ENCODE measurements around the gene EYA2. TPM values are rescaled to one million over a fixed set of nuclear protein-coding genes. Genes with fewer than 3 reads are reported as not detected.
A peak's percentile ranks its signal among the peaks of the same experiment; 100 is the strongest.

The EYA2 gene
- total and polyA plus RNA-seq, 9 donors, result 1.5 to 8.6 (median 3.2) TPM

DNA sequence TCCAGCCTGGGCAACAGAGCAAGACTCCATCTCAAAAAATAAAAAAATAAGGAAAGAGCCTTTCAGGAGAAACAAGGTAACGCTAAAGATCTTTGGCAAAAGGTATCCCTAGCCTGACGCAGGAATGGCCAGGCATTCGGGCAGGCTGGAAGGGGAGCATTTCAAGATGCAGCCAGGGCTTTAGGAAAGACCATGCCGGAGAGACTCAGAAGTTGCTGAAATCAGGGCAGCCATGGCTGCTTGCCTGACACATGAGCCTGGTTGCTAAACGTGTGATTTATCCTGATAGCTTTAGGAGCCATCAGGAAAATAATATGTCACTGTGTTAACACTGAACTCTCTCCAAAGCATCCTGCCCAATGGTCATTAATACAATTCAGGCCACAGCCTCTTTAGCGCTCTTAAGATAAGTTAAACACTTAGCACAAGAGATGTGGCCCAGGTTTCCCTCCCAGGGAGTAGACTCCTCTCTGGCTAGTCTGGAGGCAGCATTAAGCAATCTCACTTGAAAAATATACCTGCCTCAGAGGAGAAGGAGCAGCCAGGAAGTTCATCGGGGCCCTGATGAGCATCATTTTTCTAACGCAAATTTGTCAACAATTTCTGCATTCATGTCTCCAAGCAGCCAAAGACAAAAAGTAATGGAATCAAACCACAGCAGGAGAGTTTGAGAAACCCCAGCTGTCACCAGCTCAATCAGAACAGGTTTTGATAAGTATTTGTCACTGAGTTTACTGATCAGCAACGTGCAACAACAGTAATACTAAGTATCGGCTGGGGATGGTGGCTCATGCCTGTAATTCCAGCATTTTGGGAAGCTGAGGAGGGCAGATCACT is 261.9 kb downstream of the EYA2 start:
- no peaks in the 10 kb centered on the region for H3K36me3 ChIP-seq (ENCODE audit: control insufficient read depth, insufficient read depth, low read length)

DNA sequence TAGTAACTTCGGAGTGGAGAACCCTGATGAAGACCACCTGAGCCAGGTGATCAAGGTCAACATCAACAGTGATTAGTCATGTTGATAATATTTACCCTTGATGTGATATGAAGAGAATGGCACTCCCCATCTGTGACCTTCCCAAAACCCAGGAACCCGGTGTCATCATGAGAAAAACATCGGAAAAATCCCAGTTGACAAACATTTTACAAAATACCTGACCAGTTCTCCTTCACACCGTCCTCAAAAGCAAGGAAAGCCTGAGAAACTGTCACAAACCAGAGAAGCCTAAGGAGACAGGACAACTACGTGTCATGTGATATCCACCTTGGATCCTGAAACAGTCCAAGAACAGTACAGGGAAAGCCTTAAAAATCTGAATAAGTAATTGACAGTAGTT is 264.5 kb downstream of the EYA2 start:
- no peak overlapping the region for H3K4me3 ChIP-seq (ENCODE audit: low read length)

More for the DNA sequence above, 261.9 kb downstream of the EYA2 start:
- Histone ChIP-seq H3K4me3 (ENCODE audit: low read length) (no peak overlapping the region), H3K9me3 (replicated peaks; ENCODE audit: control insufficient read depth, low read depth, low read length) (no peaks in the 10 kb centered on the region), H3K27me3 (ENCODE audit: control insufficient read depth, insufficient read depth, low read length) (no peaks in the 10 kb centered on the region), H3K4me1 (ENCODE audit: control insufficient read depth, insufficient read depth, low read length) (no peaks in the 10 kb centered on the region), H3K27ac (ENCODE audit: low read length) (no peak overlapping the region)
- 49% methylated on average over 9 of the region's 10 CpGs for WGBS (ENCODE audit: insufficient coverage)
- no peak for DNase-seq

DNA sequence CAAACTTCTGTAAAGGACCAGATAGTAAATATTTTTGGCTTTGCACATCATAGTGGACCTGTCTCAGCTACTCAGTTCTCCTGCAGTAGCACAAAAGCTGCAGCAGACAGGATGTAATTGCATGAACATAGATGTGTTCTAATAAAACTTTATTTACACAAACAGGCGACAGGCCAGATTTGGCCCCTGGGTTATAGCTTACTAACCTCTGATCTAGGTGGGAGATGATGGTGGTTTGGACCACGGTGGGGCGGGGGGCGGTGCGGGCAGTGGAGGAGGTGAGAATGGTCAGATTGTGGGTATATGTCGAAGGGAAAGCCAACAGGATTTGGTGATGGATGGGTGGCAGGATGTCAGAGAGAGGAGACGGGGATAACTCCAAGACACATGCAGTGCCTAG is 265.6 kb downstream of the EYA2 start:
- H3K4me3 ChIP-seq (ENCODE audit: low read length), result no peak overlapping the region
- no peak overlapping the region for H3K27ac ChIP-seq (ENCODE audit: low read length)
- peaks cover 9% of the 10 kb centered on the region for H3K4me1 ChIP-seq (ENCODE audit: control insufficient read depth, insufficient read depth, low read length)
- H3K27me3 ChIP-seq (ENCODE audit: control insufficient read depth, insufficient read depth, low read length), result no peaks in the 10 kb centered on the region
- WGBS (ENCODE audit: insufficient coverage), result 90% methylated on average over 6 of the region's 7 CpGs
- no peaks in the 10 kb centered on the region for H3K36me3 ChIP-seq (ENCODE audit: control insufficient read depth, insufficient read depth, low read length)
- no peak for DNase-seq
- no peaks in the 10 kb centered on the region for H3K9me3 ChIP-seq (replicated peaks; ENCODE audit: control insufficient read depth, low read depth, low read length)

More for the DNA sequence above, 264.5 kb downstream of the EYA2 start:
- H3K27me3 ChIP-seq (ENCODE audit: control insufficient read depth, insufficient read depth, low read length), result no peaks in the 10 kb centered on the region
- WGBS (ENCODE audit: insufficient coverage), result no CpG with 5 or more reads among the region's 5 CpGs
- no peaks in the 10 kb centered on the region for H3K9me3 ChIP-seq (replicated peaks; ENCODE audit: control insufficient read depth, low read depth, low read length)
- no peak for DNase-seq
- no peak overlapping the region for H3K27ac ChIP-seq (ENCODE audit: low read length)
- no peaks in the 10 kb centered on the region for H3K36me3 ChIP-seq (ENCODE audit: control insufficient read depth, insufficient read depth, low read length)
- peaks cover 5% of the 10 kb centered on the region for H3K4me1 ChIP-seq (ENCODE audit: control insufficient read depth, insufficient read depth, low read length)

DNA sequence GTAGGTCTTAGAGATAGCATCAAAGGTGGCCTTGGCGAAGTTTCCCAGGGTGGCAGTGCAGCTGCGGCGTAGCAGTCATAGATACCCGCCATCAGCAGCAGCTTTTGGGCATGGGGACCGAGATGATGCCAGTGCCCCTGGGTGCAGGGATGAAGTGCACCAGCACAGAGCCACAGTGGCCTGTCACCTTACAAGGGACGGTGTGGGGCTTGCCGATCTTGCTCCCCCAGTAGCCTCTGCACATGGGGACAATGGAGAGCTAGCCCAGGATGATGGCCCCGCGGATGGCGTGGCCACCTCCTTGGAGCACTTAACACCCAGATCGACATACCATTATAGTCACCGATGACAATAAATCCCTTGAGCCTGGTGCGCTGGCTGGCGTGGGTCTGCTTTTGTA is 266.3 kb downstream of the EYA2 start:
- no peaks in the 10 kb centered on the region for H3K36me3 ChIP-seq (ENCODE audit: control insufficient read depth, insufficient read depth, low read length)
- H3K4me1 ChIP-seq (ENCODE audit: control insufficient read depth, insufficient read depth, low read length), result peaks cover 9% of the 10 kb centered on the region
- WGBS (ENCODE audit: insufficient coverage), result 88% methylated on average over 9 of the region's 14 CpGs
- no peak for DNase-seq
- H3K27me3 ChIP-seq (ENCODE audit: control insufficient read depth, insufficient read depth, low read length), result no peaks in the 10 kb centered on the region
- H3K9me3 ChIP-seq (replicated peaks; ENCODE audit: control insufficient read depth, low read depth, low read length), result no peaks in the 10 kb centered on the region
- no peak overlapping the region for H3K27ac ChIP-seq (ENCODE audit: low read length)
- H3K4me3 ChIP-seq (ENCODE audit: low read length), result no peak overlapping the region

DNA sequence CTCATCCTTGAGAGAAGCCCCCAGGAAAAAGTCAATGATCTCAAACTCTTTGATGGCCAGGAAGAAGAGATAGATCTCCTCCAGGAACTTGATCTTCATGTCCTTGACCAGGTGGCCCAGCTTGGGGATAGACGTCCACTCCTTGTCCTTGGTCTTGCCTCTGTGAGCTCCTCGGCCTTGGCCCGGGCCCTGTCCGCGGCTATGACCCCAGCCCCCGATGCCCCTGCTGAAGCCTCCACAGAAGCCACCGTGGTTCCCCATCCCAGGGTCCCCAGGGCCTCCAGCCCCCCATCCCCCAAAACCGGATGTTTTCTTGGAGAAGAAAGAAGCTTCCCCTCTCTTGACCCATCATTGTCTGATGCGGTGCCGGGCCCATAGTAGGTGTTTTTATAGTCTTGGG is 266.8 kb downstream of the EYA2 start:
- DNase-seq, result no peak
- H3K36me3 ChIP-seq (ENCODE audit: control insufficient read depth, insufficient read depth, low read length), result no peaks in the 10 kb centered on the region
- H3K4me1 ChIP-seq (ENCODE audit: control insufficient read depth, insufficient read depth, low read length), result peaks cover 9% of the 10 kb centered on the region
- no peaks in the 10 kb centered on the region for H3K27me3 ChIP-seq (ENCODE audit: control insufficient read depth, insufficient read depth, low read length)
- H3K4me3 ChIP-seq (ENCODE audit: low read length), result no peak overlapping the region
- WGBS (ENCODE audit: insufficient coverage), result 100% methylated on average over 5 of the region's 10 CpGs
- H3K27ac ChIP-seq (ENCODE audit: low read length), result no peak overlapping the region
- no peaks in the 10 kb centered on the region for H3K9me3 ChIP-seq (replicated peaks; ENCODE audit: control insufficient read depth, low read depth, low read length)

DNA sequence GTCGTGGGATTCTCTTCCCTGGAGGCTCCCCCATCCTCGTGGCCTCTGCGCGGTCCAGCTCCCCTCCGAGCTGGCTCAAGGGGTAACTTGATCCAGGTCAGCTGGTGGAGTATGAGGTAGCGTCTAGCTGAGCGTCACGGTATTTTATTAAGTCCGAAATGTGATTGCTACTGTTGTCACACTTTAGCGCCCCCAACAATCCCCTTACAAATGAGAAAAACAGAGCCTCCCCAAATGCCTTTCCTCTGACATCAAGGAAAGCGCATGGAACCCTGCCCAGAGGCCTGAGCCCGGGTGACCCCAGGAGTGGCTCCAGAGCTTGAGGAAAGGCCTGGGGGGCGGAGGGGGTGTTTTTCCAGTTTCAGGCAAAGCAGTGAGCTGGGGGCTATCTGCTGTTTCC is 269.5 kb downstream of the EYA2 start:
- Histone ChIP-seq H3K9me3 (replicated peaks; ENCODE audit: control insufficient read depth, low read depth, low read length) (no peaks in the 10 kb centered on the region), H3K4me1 (ENCODE audit: control insufficient read depth, insufficient read depth, low read length) (peaks cover 9% of the 10 kb centered on the region), H3K27me3 (ENCODE audit: control insufficient read depth, insufficient read depth, low read length) (peaks cover 2% of the 10 kb centered on the region), H3K27ac (ENCODE audit: low read length) (peak overlapping the region; percentile 35), H3K36me3 (ENCODE audit: control insufficient read depth, insufficient read depth, low read length) (no peaks in the 10 kb centered on the region), H3K4me3 (ENCODE audit: low read length) (no peak overlapping the region)
- peak; percentile 64 for DNase-seq
- 47% methylated on average over 3 of the region's 13 CpGs for WGBS (ENCODE audit: insufficient coverage)

DNA sequence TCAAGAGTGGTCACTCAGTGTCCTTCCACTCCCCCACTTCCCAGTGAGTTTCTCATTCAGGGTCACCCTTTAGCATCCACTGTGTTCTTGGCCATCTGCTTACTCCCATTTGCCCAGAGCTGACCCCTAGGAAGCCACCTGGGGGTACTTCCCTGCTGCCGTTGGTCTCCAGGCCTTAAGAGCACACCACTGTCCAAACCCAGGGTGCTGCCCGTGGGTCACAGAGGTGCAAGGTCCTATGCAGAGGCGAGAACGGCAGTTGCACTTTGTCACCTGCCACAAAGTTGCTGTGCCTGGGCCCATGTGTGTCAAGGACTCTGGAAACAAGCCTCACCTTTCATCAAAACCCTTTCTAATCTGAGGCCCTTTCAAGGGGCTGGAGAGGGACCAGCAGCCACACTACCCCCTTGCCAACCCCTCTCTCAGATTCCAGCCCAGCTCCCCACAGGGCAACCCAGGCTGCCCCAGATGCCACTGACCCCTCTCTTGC is 270.8 kb downstream of the EYA2 start:
- WGBS (ENCODE audit: insufficient coverage), result 74% methylated on average over 4 of the region's 4 CpGs
- Histone ChIP-seq H3K27ac (ENCODE audit: low read length) (no peak overlapping the region), H3K27me3 (ENCODE audit: control insufficient read depth, insufficient read depth, low read length) (peaks cover 2% of the 10 kb centered on the region), H3K4me1 (ENCODE audit: control insufficient read depth, insufficient read depth, low read length) (peaks cover 9% of the 10 kb centered on the region), H3K9me3 (replicated peaks; ENCODE audit: control insufficient read depth, low read depth, low read length) (no peaks in the 10 kb centered on the region), H3K36me3 (ENCODE audit: control insufficient read depth, insufficient read depth, low read length) (no peaks in the 10 kb centered on the region), H3K4me3 (ENCODE audit: low read length) (no peak overlapping the region)
- no peak for DNase-seq

DNA sequence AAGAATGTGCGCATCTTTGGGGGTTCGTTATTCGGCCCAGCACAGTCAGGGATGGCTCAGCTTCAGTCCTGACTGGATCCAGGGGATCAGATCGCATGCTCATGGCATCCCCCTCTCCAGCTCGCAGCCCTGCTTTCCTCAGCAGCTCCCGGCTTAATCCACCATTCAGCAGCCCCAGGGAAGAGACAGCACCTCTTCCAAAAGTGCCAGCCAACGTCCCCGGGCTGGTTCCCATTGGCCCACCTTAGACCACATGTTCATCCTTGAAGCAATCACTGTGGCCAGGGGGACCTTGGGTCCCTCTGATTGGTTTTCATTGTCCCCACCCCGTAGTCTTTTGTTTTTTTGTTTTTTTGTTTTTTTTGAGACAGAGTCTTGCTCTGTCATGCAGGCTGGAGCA is 273.2 kb downstream of the EYA2 start:
- Histone ChIP-seq H3K4me1 (ENCODE audit: control insufficient read depth, insufficient read depth, low read length) (peaks cover 12% of the 10 kb centered on the region), H3K36me3 (ENCODE audit: control insufficient read depth, insufficient read depth, low read length) (no peaks in the 10 kb centered on the region), H3K27ac (ENCODE audit: low read length) (no peak overlapping the region), H3K9me3 (replicated peaks; ENCODE audit: control insufficient read depth, low read depth, low read length) (no peaks in the 10 kb centered on the region), H3K4me3 (ENCODE audit: low read length) (no peak overlapping the region), H3K27me3 (ENCODE audit: control insufficient read depth, insufficient read depth, low read length) (peaks cover 2% of the 10 kb centered on the region)
- WGBS (ENCODE audit: insufficient coverage), result 85% methylated on average over 8 of the region's 9 CpGs
- no peak for DNase-seq

DNA sequence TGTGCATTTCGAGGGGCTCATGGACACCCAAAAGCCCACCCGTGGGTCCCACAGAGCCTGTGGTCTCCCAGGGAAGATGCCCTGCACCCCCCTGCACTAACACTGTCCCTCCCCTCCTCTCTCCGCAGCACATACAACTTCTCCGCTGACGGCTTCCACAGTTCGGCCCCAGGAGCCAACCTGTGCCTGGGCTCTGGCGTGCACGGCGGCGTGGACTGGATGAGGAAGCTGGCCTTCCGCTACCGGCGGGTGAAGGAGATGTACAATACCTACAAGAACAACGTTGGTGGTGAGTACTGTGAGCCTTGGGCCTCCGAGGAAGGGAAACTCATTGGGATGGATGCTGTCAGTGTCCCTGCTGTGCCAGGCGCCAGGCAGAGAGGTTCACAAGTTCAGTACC is 277.9 kb downstream of the EYA2 start:
- 86% methylated on average over 9 of the region's 16 CpGs for WGBS (ENCODE audit: insufficient coverage)
- no peak for DNase-seq
- Histone ChIP-seq H3K4me1 (ENCODE audit: control insufficient read depth, insufficient read depth, low read length) (peaks cover 3% of the 10 kb centered on the region), H3K36me3 (ENCODE audit: control insufficient read depth, insufficient read depth, low read length) (no peaks in the 10 kb centered on the region), H3K27me3 (ENCODE audit: control insufficient read depth, insufficient read depth, low read length) (peaks cover 2% of the 10 kb centered on the region), H3K9me3 (replicated peaks; ENCODE audit: control insufficient read depth, low read depth, low read length) (no peaks in the 10 kb centered on the region), H3K4me3 (ENCODE audit: low read length) (no peak overlapping the region), H3K27ac (ENCODE audit: low read length) (no peak overlapping the region)

DNA sequence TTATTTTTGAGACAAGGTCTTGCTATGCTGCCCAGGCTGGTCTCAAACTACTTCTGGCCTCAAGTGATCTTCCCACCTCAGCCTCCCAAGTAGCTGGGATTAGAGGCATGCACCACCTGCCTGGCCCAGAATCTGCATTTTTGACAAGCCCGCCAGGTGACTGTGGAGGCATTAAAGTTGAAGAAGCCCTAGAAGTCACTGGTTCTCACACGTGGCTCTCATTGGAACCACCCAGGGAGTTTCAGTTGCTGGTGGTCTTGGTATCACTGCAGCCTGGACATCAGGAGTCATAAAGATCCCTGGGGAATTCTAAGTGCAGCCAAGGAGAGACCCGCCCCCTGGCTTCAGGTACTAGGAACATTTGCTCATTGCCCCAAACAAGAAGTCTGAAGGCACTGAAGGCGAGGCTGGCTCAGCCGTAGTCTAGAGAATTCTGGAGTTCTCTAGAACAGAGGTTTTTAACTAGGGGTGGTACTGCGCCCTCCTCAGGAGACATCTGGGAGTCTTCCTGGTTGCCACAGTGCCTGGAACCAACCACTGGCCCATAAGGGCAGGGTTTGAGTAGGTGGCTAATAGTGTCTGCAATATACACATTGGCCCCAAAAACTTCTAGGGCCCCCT is 279.1 kb downstream of the EYA2 start:
- DNase-seq, result no peak
- H3K27ac ChIP-seq (ENCODE audit: low read length), result no peak overlapping the region
- no peak overlapping the region for H3K4me3 ChIP-seq (ENCODE audit: low read length)
- WGBS (ENCODE audit: insufficient coverage), result 85% methylated on average over 5 of the region's 6 CpGs
- H3K27me3 ChIP-seq (ENCODE audit: control insufficient read depth, insufficient read depth, low read length), result no peaks in the 10 kb centered on the region
- H3K4me1 ChIP-seq (ENCODE audit: control insufficient read depth, insufficient read depth, low read length), result peaks cover 3% of the 10 kb centered on the region
- H3K36me3 ChIP-seq (ENCODE audit: control insufficient read depth, insufficient read depth, low read length), result no peaks in the 10 kb centered on the region
- H3K9me3 ChIP-seq (replicated peaks; ENCODE audit: control insufficient read depth, low read depth, low read length), result no peaks in the 10 kb centered on the region

Data from muscle of leg (tissue), 11 donors.